Activated gamma-delta T cell treated with anti-CD3 and anti-CD28 coated beads, Interleukin-2, amount 50 U/mL, for 16 hours (primary cell): ENCODE results near the gene DICER1.

Source experiments
- DNase-seq: peaks from one replicate; pipeline ENCODE4 v3.0.0-alpha.2; 2020; ENCODE audit warnings: low read depth

DICER1 gene

DNA sequence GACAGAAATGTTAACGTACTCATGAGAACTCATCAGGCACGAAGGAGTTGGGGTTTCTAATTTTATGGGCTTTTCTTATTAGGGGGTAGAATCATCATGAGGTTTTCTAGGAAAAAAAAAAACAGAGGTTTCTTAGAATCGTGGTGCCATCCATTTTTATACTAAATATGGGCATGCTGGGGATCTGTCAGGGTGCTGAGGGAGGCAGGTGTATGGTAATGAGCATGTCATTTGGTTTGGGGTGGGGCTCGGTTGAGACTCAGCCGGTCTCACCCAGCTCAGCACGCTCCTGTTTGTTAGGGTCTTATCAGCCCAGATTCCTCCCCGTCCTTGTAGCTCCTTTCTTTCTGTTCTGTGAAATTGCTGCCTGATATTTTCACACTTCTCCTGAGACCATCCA lies 98.2 kb downstream of the DICER1 start:
- no peak for DNase-seq

DNA sequence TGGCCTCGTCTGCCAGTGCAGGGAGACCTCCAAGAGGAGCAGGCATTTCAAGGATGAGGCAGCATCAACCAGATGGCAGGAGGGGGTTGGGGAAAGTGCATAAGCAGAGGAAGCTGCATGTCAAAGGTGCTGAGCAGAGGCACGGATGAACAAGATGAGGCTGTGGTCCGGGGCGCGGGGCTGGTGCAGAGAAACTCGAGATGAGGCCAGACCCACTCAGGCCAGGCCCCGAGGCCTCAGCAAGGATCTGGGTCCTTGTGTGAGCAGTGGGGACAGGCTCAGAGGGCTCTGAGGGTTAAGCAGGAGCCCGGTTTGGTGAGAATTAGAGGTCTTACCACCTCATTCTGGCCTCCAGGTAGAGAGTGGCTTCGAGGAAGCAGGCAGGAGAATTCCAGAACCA lies 98.8 kb downstream of the DICER1 start:
- no peak for DNase-seq

DNA sequence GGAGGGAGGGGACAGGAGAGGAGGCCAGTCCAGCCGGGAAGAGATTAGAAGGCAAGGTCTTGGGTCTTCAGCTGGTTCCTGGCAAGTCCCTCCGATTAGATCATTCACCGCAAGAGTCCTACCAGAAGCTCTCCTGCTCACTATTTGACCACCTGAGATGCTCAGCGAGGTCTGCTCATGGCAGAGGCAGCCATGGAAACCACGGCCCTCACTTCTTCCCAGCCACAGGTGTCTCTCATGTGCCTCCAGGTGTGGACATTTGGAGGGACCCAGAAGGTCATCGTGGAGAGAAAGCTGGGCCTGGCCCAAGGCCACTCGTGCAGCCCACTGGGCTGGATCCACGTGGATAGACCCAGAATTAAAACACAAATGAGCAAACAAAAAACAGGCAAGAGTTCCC lies 99.5 kb downstream of the DICER1 start:
- DNase-seq, result no peak

DNA sequence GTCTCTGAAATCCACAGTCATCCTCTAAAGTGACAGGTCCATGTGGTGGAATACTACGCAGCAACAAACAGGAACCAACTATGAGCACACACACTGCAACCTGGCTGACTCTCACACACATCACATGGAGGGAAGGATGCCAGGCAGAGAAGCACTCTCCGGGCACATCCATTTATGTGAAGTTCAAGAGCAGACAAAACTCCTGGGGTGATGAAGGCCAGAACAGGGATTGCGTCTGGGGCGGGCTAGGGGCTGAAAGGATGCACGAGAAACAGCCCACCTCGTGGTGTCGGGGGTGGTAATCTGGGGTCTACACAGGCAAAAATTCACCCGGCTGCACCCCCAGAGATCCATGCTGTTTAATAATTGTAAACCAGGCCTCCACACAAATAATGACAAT lies 100.2 kb downstream of the DICER1 start:
- DNase-seq, result no peak

DNA sequence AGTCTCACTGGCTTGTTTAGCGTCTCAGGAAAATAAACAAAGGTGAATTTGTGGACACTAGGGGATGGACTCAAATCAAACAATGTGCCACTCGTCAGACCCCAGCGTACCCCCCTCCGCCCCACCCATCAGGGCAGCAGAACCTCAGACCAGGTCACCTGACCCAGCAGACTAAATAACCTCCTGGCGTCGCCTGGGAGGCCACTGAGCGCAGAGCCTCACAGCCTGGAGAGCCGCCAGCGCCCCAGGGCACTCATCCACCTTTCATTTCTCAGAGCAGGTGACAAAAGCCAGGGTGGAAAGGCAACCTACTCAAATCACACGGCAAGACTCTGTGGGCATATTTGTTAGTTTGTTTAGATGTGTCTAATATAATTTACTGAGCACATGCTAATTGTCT lies 100.9 kb downstream of the DICER1 start:
- no peak for DNase-seq

DNA sequence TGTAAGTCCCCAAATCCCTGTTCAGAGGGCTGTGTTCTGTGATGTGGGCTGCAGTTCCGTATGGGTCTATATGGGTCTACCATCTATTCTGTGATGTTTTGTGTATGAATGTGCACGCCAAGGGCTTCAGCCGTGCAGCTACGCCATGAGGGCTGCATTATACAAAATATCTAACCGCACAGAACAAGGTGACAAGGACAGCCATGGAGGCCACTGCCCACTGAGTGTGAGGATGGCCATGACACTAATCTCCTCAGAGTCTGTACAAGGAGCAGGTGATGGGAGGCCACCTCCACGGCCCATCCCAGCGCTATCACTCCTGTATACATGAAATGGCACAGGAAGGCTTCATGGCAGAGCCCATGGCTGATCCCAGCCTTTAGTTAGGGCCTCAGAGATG lies 102.0 kb downstream of the DICER1 start:
- DNase-seq, result no peak

DNA sequence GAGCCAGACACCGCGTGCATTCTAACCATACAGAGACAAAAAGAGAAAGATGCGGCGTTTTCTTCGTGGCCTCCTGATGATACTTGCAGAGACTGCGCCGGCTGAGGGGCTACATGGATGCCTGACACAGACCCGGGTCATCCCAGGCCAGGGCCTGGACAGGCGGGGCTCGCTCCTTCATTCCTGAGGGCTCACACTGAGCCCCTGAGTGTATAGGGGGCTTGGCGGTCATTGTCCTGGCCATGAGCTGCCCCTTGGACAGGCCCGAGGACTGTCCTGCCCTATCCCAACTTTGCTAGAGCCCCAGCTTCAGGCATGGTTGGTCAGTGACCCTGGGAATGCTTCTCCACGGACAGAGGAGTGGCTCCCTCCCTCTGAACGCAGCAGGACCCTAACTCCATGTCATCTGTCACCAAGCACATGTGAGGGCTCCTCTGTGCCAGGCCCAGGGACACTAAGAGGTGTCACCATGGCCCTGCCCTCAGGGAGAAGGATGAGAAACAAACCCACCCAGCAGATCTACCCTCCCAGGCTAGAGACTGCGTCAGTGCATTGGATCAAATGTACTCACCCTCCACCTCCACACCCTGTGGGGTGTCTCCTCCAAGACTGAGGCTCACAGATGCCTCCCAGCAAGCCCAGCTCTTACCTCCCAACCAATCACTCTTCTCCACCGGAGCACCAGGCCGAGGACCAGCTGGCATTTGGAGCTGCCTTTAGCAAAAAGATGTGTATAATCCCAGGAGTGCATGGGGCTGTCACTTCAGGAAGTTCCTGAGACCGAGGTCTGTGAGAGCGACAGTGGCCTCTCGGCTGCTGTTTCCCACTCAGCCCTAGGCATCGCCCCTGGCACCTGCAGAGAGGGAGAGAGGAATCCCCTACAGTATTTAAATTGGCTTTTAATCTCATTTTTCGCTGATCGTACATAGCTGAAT lies 102.7 kb downstream of the DICER1 start:
- DNase-seq, result no peak

DNA sequence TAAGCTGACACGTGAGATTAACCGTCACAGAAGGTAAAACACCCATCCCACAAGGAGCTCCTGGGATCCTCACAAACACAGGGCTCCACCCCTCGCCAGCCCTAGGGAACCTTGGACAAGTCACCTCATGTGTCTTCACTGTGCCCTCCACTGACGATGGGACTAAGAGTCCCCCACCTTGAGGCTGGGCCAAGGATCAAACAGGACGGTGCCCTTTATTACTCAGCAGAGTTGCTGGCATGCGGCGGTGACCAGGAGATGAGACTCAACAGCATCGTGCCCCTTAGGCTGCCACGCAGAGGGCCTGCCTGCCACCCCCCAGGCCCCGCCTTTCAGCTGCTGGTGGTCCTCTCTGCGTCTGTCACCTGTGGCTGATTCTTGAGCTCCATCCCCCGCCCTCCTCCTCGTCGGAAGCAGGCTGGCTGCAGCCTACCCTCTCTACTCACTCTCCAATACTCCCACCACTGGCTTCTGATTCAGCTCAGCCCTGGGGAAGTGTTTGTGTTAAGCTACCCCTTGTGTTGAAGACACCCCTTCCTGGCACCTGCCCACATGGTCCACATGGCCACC lies 105.2 kb downstream of the DICER1 start:
- no peak for DNase-seq

DNA sequence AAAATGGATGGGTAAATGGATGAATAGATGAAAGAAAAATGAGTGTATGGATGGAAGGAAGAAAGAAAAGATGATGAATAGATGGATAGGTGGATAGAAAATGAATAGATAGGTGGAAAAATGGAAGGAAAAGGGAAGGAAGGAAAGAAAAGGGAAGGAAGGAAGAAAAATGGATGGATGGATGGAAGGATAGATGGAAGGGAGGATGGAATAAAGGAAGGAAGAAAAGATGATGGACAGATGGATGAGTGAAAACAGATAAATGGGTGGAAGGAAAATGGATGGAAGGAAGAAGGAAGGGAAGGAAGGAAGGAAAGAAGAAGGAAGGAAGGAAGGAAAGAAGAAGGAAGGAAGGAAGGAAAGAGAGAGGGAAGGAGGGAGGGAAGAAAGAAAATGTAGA lies 107.4 kb downstream of the DICER1 start:
- no peak for DNase-seq

DNA sequence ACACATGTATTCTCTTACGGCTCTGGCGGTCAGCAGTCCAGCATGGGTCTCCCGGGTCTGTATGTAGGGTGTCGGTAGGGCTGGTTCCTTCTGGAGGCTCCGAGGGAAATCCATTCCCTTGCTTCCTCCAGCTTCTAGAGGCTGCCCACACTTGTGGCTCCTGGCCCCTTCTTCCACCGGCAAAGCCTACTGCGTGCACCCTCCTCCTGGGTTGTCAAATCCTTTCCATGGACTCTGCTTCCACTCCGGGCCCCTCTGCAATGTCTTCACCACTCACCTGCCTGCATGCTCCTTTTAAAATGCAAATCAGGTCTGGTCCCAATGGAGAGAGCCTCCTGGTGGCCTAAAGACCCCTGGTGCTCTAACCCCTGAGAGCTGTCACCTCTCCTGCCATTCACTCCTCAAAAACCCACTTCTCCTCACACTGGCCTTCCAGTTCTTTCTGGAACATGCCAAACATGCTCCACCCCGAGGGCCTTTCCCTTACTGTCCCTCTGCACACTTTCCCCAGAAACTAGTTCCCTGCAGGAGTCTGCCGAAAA lies 108.5 kb downstream of the DICER1 start:
- no peak for DNase-seq

DNA sequence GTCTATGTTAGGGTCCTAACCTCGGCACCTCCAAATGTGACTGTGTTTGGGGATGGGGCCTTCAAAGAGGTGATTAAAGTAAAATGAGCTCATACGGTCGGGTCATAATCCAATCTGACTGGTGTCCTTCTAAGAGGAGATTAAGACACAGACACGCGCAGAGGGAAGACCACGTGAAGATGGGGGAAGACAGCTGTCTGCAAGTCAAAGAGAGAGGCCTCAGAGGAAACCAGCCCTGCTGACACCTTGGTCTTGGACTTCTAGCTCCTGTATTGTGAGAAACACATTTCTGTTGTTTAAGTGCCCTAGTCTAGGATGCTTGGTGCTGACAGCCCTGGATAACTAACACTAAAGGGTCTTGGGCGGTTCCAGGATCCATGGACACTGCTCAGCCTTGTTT lies 109.6 kb downstream of the DICER1 start:
- no peak for DNase-seq

DNA sequence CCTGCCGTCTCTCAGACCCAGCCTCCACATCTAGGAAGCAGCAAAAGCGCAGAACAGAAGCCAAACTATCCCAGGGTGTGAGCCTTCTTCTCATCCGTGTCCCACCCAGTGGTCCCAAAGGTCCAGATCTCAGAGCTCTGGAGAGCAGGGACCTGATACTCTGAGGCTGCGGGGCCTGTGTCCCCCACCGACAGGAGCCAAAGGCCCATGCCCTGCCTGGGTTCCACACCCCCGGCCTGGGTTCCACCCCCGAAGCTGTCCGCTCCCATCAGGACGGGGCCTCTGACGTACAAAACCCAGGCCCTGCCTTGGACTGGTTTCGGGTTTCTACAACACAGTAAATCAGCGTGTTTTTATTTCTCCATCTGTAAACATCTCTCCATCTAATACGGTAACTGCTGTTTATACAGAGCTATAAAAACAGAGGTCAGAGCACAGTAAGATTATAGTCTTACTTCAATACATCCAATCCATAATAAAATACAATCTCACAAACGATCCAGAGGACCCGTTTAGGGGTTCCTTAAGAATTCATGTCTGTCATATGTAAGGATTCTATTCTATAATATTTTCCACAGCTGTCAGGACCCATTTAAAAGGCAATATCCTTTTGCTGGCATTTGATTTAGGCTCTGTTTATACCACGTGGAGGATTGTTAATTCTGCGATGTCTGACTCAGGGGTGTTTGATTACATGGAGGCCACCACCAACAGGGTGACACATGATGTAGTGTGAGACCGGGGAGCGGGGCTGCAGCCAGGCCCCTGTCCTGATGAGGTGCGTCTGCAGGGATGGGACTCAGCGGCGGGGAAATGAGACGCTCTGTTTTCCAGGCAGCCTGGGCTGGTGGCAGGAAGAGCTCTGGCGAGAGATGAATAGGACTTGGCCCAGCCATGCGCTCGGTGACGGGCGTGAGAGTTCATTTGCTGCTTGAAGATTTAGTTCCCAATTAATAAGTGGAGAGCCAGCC lies 110.3 kb downstream of the DICER1 start:
- DNase-seq, result no peak

DNA sequence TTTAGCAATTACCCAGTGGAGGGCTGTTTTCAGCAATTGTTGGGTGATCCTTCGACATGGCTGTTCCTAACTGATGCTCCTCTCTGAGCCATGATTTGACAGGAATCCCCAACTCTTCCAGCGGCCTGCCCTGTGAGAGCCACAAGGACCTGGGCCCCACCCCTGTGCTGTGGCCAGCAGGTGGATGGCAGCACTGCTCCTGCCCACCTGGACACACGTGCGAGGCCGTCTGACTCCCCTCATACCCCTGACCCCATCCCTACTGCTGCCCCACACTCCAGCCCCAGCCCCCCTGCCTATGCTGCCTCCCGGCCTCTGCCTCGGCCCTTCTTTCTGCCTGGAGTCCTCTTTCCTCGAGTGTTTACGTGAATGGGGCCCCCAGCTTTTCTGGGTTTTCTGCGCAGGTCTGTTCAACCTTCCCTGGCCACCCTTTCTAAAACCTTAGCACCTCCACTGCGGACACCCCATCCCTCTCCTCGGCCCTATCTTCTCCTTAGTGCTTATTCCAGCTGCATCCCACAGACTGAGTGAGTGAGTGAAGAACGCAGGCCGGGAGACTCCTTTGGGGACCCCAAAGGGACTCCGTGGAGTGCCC lies 111.4 kb downstream of the DICER1 start:
- DNase-seq, result no peak

DNA sequence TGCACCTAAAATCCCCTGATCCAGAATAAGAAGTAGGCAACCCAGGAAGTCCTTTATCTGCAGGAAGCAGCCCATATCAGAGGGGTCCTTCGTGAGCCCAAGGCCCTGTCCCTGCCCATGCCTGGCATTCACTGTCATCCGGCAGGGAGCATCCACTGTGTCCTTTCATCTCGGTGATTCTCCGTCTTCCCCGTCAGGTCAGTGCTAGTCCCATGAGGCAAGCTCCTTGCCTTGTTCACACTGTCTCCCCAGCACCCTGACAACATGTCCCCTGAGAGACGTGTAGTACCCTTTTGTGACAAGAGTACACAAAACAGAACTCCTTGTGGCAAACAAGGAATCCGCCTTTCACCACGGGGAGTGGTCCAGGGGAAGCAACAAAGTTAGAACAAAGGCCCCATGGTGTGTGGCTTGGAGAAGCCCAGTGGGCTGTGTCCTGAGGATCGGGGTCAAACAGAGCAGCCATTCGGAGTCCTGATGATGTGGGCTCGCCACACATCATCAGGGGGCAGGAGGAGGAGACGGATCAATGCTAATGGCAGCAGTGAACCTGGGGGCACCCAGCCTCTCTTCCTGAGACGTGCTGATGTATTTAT lies 112.1 kb downstream of the DICER1 start:
- DNase-seq, result no peak

DNA sequence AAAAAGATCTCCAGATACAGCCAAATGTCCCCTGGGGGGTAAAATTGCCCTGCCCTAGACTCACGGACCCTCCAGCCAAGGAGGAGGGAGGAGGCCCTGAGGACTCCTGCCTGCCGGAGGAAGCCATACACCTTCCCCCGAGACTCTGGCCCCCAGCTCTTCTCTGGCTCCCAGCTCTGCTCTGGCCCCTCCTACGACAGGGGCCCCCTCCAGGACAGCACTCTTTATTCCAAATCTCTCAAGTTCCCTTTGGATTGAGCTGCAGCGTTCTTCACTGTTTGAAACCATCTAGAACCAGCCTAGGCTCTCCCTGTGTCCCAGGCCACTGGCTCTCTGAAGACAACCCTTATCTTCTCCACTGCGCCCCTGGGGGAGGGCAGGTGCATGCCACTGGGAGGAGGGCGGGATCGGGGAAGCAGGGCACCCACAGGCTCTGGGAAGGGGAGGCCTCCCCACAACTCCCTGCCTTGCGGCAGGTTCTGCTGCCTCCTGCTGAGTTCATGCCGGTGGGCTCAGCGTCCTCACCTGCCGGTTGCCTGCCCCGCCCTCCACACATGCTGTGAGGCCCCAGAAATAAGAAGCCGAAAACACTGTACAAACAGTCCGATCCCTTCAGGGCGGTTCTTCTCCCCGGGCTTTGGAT lies 112.7 kb downstream of the DICER1 start:
- no peak for DNase-seq

DNA sequence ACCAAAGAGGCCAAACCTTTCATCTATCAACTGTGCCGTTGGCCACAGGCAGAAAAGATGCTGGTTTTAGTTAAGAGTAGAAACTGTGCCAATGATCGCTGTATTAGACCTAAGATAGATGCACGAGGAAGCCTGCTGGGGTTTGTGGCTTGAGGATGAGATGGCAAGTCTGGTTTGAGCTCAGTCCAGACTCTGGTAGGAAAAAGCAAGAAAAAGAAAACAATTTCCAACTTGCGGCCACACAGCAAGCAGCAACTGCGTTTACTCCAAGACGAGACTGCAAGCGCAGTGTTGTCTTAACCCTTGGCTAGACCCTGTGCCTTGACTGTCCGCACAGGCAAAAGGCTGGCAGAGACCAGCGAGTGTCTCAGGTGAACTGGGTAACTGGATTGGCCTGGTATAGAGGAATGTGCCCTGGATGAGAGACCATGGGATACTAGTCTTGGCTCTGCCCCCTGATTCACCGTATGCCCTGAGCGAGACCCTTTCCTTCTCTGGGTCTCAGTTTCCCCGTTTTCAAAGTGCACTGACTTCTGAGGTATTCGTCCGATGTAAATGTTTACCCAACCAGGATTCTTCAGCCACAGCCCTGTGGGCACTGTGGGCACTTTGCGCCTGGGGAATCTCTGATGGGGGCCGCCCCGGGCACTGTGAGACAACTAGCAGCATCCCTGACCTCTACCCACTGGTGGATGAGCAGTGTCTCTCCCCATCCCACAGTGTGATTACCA lies 113.4 kb downstream of the DICER1 start:
- no peak for DNase-seq

DNA sequence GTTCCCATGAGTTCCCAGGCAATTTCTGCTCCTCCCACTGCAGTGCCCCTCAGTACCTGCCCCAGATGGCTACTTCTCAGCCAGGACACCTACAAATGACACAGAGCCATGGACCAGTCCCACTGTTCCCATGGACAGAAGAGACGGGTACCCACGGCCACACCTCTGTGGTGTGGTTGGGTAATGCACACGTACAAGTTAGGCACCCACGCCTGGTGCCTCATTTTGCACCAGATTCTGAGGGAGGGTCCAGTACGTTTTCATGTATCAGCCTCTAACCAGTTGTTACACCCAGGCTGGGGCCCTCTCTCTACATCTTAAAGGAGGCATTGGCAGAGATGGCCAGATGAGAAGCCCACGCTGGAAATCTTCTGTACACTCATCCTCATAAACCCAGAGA lies 114.0 kb downstream of the DICER1 start:
- no peak for DNase-seq

DNA sequence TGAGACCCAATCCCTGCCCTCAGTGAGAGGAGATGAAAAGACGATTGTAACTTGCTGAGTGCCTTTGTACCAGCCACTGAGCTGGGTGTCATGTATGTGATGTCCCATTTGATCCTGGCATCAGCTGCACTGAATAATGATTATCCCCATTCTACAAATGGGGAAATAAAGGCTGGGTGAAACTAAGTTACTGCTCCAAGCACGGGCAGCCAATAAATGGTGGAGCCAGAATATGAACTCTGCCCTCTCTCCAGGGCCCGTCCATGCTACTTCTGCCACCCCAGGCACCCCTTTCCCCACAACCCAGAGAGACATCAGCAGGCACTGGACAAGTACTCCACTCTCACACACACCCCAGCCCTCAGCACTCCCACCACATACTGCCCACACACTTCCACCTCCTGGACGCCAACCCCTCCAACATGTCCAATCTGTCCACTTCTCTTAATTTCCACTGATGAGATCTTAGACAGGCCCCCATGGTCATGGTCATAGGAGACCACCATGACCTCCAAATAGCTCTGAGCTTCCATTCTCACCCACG lies 115.8 kb downstream of the DICER1 start:
- no peak for DNase-seq

DNA sequence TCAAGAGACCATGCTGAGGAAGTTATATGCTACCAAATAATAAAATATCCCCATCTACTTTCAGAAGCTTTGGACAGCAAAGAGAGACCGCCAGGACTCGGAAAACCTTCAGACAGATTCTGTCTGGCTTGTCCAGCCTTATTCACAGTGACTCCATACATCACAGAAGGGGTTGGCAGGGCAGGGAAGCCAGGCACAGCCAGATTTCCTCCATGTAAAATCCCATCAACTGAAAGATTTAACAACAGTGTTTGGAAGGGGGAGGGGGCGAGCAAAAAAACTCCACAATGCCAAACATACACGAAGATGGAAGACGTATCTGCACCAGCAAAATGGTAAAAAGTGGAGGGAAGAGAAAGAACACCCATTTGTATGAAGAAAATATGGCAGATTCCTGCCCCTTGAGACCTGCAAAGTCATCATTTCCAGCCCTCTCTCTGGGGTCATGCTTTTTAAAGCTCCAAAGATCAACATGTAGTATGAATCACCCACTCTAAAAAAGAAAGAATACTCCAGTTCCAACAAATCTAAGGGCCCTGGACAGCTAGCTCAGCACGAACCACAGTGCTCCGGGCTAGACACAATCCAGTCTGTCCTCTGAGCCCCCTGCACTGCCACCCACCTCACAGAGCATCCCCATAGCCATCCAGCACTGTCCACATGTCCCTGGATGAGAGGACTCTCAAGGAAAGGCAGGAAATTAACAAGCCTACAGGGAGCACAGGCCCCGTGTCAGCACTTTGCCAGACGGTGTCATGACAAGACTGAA lies 116.4 kb downstream of the DICER1 start:
- no peak for DNase-seq
